Putamen (tissue), 1 donor: ENCODE measurements around the gene CPSF3.
"Not testable (repeated sequence)": the region's sequence is repeated elsewhere in the genome, so short reads cannot be mapped to it uniquely, and the experiment has no call there.

Experiments used
- DNase-seq: peaks from one replicate; pipeline ENCODE4 v3.0.0-alpha.2; 2016; ENCODE audit warnings: low spot score

The CPSF3 gene

GRCh38 chr2:9394816-9395215 is 28.6 kb upstream of the CPSF3 start:
- DNase-seq, result no peak

DNA sequence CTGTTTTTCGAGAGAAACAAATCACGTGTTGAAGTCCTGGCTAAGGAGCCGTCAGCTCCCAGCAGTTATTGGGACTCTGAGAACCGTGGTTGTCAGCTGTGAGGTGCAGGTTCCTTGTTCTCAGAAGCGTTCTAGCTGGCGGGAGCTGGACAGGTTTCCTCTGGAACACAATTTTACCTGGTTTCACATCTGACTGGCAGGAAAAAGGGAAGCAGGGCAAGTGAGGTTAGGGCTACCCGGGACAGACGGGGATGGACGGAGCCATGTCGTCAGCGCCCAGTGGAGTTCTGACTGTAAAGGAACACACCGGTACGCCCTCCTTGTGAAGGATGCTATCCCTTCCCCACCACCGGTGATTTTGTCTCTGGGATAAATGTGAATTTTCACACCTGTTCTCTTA is 26.3 kb upstream of the CPSF3 start:
- no peak for DNase-seq

GRCh38 chr2:9398251-9398650 is 25.2 kb upstream of the CPSF3 start:
- DNase-seq, result not testable (repeated sequence)

DNA sequence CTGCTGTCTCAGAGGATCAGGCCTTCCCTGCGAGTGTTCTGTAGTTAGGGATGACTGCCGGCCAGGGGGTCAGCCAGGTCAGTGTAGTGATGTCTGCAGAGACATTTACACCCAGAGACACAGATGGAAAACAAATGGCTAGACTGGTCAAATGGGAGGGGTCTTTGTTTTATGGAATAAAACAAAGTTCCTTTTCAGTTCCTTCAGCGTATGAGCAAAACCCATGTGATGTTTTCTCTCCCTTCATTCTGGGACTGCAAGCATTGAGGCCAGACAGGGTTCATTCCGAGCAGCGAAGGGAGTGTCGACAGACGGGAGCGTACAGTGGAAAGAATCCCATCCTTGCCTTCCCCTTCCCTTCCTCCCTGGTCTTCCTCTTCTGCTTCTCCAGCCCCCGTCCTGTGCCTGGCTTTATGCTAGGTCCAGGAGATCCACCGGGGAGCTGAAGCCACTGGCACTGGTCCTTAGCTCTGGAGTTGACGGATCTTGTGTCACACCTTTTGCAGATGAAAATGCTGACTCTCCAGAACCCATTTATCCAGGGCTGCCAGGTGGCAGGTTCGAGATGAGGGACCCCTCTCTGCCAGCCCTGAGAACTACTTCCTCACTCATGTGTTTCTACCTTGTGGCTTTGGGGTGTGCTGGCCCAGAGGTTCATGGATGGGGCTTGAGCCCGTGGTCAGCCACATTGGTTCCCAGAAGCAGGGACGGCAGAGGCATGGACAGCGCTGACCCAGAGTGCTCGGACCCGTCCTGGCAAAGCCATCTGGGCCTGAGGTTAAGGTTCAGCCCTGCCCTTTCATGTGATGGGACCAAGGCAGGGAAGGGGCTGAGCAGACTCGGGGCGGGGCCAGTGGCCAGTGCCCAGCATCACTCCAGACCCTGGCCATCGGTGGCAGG is 24.3 kb upstream of the CPSF3 start:
- DNase-seq, result no peak

GRCh38 chr2:9400268-9401058 is 23.0 kb upstream of the CPSF3 start:
- DNase-seq, result no peak

- DNase-seq, result no peak
Measured at GRCh38 chr2:9401059-9401547, 22.4 kb upstream of the CPSF3 start.

DNA sequence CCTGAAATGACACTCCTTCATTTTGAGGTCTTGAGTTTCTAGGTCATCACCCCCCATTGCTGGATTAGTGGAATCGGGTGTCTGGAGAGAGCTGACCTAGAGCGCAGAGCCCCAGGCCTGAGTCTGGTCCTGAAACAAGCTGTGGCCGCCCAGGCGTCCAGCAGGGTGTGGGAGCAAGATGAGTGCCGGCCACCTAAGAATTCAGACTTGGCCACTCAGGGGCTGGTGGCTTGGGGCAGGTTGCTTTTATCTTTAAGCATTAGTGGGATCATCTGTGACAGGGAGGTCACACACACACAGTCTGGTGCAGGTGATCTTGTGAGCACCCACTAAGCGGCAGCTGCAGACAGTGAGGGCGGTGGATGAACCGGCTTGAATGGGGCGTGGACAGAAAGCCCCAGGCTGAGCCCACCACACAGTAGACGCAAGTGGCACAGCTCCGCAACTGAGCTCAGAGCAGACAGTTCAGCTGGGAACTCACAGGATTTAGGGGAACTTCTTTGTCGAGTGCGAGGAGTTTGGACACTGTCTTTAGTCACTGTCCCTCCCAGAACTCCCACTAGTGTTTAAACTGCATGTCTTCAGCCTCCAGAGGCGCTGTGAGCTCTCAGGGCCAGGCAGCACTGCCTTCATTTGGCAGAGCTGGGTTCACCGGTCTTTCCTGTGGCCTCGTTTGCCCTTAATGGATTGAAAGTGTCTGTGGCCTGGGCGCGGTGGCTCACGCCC is 21.6 kb upstream of the CPSF3 start:
- no peak for DNase-seq

- no peak for DNase-seq
Measured at GRCh38 chr2:9403924-9404323, 19.5 kb upstream of the CPSF3 start.

- DNase-seq, result no peak
Measured at GRCh38 chr2:9404451-9404850, 19.0 kb upstream of the CPSF3 start.

- DNase-seq, result no peak
Measured at GRCh38 chr2:9405636-9406035, 17.8 kb upstream of the CPSF3 start.

DNA sequence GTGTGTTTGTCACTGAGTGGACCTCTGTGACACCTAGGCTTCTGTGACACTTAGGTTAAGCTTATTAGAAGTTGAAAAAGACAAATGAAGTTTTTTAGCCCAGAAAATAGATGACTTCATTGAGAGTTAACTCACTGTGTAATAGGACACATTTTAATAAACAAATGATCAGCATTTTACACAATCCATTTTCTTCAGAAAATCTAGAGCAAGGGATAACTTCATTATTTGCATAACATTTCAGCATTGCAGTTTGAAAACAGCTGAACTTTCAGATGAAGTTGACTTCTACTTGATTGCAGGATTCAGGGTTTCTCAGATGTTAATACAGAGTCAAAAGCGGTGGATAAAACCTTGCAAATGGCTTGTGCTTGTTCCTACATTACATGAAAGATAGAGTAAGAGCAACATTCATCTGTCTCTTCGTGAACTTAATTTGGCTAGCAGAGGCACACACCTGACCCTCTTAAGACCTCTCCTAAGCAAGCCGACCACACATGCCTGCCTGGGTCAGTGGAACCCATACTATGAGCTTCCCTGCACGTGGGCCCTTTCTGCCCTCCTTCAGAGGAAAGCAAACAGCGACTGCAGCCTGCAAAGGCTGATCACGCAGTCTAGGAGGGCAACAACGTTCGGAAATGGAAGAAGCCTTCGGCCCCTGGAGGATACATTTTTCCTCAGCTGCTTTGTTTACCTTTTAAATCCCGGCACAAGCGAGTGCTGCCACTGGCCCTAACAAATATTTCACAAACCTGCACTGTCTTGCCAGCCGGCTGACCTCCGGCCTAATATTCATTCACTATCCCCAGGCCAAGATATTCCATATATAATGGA is 16.7 kb upstream of the CPSF3 start:
- DNase-seq, result no peak

- DNase-seq, result no peak
Measured at GRCh38 chr2:9407363-9407811, 16.1 kb upstream of the CPSF3 start.

DNA sequence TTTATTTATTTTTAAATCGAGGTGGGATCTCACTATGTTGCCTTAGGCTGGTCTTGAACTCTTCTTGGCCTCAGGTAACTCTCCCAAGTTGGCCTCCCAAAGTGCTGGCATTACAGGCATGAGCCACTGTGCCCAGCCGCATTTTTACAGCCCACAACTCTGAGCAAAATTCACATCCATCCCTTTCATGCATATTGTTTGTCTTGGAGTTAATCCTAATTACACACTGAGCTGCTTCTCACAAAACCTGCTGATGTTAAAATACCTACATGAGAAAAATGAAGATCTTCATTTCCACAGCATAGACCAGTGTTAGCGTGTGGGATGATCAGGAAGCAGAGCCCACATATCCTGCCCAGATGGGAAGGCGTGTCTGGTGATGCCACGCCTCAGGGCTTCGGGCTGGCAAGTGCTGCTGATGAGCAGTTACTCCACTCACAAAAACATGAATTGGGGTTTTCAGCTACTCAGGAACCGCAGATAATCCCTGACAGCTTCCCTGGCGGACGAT is 14.8 kb upstream of the CPSF3 start:
- DNase-seq, result no peak

GRCh38 chr2:9410108-9410507 is 13.3 kb upstream of the CPSF3 start:
- DNase-seq, result no peak

DNA sequence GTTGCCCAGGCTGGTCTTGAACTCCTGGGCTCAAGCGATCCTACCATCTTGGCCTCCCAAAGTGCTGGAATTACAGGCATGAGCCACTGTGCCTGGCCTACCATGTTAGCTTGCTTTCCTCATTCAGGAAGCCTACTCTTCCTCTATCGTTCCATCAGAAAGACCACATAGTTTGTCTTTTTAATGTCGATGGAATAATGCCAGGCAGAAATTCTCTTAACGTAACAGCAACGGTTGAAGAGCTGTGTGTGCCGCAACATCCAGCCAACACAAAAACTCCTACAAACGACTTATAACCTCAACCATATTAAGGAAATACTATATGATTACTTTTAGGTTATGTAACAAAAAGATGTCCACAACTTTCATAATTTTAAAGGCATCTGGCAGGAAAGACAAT is 10.7 kb upstream of the CPSF3 start:
- DNase-seq, result no peak

DNA sequence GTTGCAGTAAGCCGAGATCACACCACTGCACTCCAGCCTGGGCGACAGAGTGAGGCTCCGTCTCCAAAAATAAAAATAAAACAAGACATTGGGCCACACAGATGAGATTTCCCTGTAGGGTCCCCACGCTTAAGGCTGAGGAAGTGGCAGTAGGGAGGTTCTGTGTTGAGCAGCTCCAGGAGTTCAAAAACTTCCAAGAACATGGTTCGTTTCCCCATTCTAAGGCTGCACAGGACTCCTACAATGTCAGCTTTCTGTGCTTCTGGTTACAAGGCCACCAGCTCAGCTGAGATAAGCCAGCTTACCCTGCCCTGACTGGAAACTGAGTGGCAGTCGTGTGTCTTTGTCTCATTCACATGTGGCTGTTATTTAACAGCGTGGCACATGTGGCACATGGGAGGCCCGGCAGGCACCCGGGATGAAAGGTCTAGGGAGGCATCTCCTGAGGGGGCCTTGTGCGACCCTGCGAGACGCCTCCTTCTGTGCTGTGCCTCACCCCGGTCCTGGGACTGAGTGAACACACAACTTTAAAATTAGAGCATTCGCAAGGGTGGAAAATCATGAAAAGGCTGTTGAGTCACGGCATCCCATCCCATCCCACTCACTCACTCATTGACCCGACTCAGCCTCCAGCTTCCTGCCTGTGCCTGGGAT is 7.8 kb upstream of the CPSF3 start:
- DNase-seq, result no peak

DNA sequence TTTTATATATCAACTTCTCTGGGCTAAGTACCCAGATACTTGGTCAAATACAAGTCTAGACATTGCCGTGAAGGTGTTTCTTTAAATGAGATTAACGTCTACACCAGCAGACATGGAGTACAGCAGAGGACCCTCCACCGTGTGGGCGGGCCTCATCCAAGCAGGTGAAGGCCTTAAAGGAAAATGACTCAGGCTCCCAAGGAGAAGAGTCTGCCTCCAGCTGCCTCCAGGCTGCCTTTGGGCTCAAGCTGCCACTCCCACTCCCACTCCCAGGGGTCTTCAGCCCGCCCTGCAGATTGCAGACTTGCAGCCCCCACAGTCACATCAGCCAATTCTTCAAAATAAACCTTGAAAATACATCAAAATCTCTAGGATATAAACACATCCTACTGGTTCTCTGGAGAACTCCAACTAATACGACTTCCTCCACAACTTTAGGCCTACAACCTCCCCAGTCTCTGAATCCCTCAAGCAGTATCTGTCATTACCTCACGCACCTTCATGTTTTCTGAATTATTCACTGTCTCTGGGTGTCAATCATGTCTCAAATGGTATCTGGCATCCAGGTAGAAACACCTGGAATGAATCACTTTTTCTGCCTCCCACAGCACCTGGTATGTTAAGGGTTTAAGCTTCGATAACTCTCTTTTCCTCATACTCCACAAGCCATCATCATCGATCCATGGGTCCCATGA is 7.0 kb upstream of the CPSF3 start:
- DNase-seq, result no peak

GRCh38 chr2:9416962-9417316 is 6.5 kb upstream of the CPSF3 start:
- no peak for DNase-seq

DNA sequence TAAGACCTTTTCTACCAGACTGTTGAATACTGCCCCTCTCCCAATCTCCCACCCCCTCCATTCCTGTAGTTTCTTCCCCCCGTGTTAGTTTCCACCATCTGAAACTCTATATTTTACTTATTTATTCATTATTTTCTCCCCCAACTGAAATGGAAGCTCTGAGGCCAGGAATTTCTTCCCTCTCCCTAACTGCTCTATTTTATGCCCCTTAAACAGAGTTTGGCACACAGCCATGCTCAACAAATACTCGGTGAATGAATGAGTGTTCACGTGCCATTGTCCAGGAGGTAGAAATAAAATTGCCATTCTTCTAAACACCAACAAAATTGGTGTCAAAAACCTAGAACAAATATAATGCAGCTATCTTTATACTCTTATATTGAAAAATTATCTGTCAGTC is 5.7 kb upstream of the CPSF3 start:
- no peak for DNase-seq

GRCh38 chr2:9418746-9419145 is 4.7 kb upstream of the CPSF3 start:
- no peak for DNase-seq
